HG03521 (cell line): ENCODE measurements around the gene NAP1L1.

Experiments
- ATAC-seq: cut with Tn5 transposase; IDR thresholded peaks from one replicate; pipeline ENCODE4 v1.9.1; 2021; ENCODE audit warnings: mild to moderate bottlenecking, moderate library complexity; ENCODE audit not compliant: unreplicated experiment

NAP1L1 gene

GRCh38 chr12:76023069-76023690, 61.3 kb downstream of the NAP1L1 start:
- no peak for ATAC-seq

GRCh38 chr12:76022506-76022905, 62.0 kb downstream of the NAP1L1 start:
- ATAC-seq: no peak

- ATAC-seq: no peak
Observed at GRCh38 chr12:76020731-76021672, 63.5 kb downstream of the NAP1L1 start.

- ATAC-seq: peak; percentile 63
Observed at GRCh38 chr12:76020281-76020680, 64.2 kb downstream of the NAP1L1 start.

GRCh38 chr12:76018672-76019071, 65.8 kb downstream of the NAP1L1 start:
- ATAC-seq: no peak

- no peak for ATAC-seq
Observed at GRCh38 chr12:76018111-76018510, 66.4 kb downstream of the NAP1L1 start.

- ATAC-seq: no peak
Observed at GRCh38 chr12:76014007-76014406, 70.5 kb downstream of the NAP1L1 start.

- ATAC-seq: no peak
Observed at GRCh38 chr12:76013603-76014002, 70.9 kb downstream of the NAP1L1 start.

- no peak for ATAC-seq
Observed at GRCh38 chr12:76012644-76013043, 71.8 kb downstream of the NAP1L1 start.

- no peak for ATAC-seq
Observed at GRCh38 chr12:76010732-76011458, 73.6 kb downstream of the NAP1L1 start.

GRCh38 chr12:76008428-76008827, 76.1 kb downstream of the NAP1L1 start:
- ATAC-seq: no peak

GRCh38 chr12:76007640-76008039, 76.8 kb downstream of the NAP1L1 start:
- no peak for ATAC-seq

- no peak for ATAC-seq
Observed at GRCh38 chr12:76006028-76006925, 78.2 kb downstream of the NAP1L1 start.

GRCh38 chr12:76003355-76003638, 81.2 kb downstream of the NAP1L1 start:
- ATAC-seq: no peak

- no peak for ATAC-seq
Observed at GRCh38 chr12:76002598-76003354, 81.7 kb downstream of the NAP1L1 start.

GRCh38 chr12:75998292-75999063, 86.0 kb downstream of the NAP1L1 start:
- ATAC-seq: no peak

- no peak for ATAC-seq
Observed at GRCh38 chr12:75997658-75998057, 86.8 kb downstream of the NAP1L1 start.

GRCh38 chr12:75996861-75997447, 87.5 kb downstream of the NAP1L1 start:
- ATAC-seq: no peak

GRCh38 chr12:75995691-75996090, 88.8 kb downstream of the NAP1L1 start:
- no peak for ATAC-seq
